Stimulated activated naive CD8-positive, alpha-beta T cell treated with anti-CD3 and anti-CD28 coated beads, Interleukin-15, Interleukin-2, amounts not matched to agents 100 U/mL and 50 U/mL, for 24 hours (primary cell): ENCODE measurements around the gene LPAR1.

ENCODE experiments used
- ATAC-seq: fragments of 150-1000 bp; cut with Tn5 transposase; one replicate; pipeline ENCODE4 v1.10.0; 2021
- DNase-seq: peaks from one replicate; pipeline ENCODE4 v3.0.0; 2021

The LPAR1 gene

DNA sequence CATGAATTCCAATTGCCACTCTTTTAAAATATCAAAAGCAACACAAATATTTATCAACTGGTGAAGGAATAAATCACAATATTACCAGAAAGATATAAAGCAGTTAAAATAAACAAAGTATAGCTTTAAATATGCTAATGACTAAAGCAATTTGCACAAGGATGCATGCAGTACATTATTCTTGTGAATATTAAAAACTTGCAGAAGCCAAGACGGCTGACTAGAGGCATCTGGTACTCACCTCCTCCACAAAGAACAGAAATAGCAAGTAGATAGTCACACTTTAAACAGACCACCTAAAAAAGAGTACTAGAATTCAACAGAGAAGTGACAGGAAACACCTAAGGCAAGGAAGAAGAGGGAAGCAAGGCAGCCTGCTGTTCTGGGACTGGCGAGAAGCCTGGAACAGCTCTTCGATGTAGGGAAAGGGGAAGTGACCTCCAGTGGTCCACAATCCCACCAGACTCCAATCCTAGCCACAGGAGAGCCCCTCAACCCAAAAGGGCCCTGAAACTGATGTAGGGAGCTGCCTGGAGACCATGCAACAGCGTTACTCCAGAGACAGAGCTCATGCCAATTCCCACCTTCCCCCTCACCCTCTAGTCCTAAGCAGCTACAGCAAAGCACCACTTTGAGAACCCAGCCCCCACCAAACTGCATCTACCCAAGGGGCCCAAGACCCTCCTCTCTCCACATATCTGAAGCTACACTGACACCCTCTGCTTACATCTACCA lies 86.3 kb downstream of the LPAR1 start:
- no peak for ATAC-seq

DNA sequence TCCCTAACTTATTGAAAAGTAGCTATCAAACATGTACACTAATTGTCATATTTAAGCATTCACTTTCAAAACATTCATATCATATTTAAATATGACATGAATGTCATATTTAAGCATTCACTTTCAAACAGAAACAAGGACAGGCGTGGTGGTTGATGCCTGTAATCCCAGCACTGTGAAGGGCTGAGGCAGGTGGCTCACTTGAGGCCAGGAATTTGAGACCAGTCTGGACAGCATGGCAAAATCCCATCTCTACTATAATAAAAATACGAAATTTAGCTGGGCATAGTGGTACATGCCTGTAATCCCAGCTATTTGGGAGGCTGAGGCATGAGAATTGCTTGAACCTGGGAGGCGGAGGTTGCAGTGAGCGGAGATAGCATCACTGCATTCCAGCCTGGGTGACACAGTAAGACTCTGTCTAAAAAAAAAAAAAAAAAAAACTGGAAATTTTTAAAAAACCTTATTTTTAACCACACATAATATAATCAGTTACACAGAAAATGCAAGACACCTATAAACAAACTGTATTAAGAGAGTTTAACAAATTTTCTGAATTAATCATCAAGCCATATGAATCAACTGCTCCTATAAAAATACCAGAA lies 88.1 kb downstream of the LPAR1 start:
- DNase-seq: no peak
- ATAC-seq: no peak

More for the DNA sequence above, 86.3 kb downstream of the LPAR1 start:
- DNase-seq: no peak

GRCh38 chr9:110949081-110949480 lies 89.2 kb downstream of the LPAR1 start:
- ATAC-seq: no peak
- DNase-seq: no peak

DNA sequence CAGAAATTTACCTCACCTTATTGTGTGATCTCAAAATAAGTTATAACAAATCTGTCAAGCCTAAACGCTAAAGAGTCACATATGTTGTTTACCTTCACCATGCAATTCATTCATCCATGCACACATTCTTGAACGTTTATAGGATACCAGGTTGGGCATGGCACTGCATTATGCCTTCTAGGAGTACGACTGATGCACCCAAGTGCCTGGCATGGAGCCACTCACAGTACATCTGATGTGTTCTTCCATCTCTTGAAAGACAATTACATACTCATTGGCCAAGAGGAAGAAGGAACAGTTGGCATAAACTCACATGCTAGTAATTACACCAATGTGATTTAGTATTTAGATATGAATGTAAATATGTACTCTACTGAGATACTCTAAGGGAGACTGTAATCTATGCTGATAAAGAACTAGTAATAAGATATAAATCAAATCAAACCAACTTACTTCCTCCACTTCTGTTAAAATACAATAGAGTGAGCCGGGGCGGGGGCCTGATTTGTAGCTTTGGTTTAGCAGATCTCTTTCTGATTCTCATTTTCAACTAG lies 90.7 kb downstream of the LPAR1 start:
- DNase-seq: no peak
- no peak for ATAC-seq

DNA sequence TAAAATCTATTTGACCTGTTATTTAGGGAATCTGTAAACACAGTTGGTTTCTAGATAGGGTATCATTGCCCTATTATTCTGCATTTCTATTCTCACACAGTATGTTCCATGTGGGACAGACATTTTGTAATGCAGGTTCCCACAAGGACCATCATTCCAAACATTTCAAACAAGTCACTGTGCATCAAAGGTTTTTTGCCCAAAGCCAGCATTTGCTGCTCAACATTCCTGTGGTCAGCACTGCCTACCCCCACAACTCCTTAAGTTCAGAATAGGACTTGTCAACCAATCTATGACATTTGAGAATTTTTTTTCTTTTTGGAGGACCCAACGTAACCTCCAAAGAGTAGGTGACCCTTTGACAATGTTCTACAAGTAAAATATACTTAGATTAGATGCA lies 95.7 kb downstream of the LPAR1 start:
- no peak for ATAC-seq
- DNase-seq: no peak

GRCh38 chr9:110940951-110941557 lies 97.2 kb downstream of the LPAR1 start:
- no peak for ATAC-seq

DNA sequence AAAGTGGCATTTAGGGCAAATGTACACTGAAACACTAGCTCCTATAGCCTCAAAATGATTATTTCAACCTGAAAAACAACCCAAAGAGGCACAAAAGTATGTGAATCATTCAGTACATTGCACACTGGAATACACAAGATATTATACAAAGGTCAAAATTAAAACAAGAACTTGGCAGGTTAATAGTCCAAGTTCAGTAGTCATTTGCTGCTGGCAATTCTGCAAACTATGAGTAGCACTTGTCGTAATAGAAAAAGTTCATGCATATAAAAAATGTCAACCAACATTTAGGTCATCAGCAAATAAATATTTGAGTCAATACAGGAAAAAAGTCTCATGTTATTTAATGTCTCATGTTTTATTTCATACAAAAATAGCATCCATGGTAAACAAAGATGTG lies 98.7 kb downstream of the LPAR1 start:
- no peak for ATAC-seq

More at GRCh38 chr9:110940951-110941557, 97.2 kb downstream of the LPAR1 start:
- DNase-seq: no peak

GRCh38 chr9:110939047-110939446 lies 99.2 kb downstream of the LPAR1 start:
- DNase-seq (no peak), ATAC-seq (no peak)

More for the DNA sequence above, 98.7 kb downstream of the LPAR1 start:
- DNase-seq: no peak

DNA sequence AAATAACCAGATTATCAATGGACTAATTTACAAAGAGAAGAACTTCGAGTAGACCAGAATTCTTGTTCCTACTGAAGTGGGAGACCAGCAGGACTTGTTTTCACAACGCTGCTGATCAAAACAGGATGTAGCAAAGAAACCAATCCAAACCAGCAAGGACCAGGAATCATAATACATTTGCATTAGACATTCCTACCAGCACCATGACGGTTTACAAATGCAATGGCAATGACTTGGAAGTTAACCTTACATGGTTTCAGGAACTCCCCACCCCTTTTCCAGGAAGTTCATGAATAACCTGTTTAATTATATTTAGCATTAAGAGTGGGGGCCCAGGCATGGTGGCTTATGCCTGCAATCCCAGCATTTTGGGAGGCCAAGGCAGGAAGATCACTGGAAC lies 100.0 kb downstream of the LPAR1 start:
- DNase-seq (no peak), ATAC-seq (no peak)

DNA sequence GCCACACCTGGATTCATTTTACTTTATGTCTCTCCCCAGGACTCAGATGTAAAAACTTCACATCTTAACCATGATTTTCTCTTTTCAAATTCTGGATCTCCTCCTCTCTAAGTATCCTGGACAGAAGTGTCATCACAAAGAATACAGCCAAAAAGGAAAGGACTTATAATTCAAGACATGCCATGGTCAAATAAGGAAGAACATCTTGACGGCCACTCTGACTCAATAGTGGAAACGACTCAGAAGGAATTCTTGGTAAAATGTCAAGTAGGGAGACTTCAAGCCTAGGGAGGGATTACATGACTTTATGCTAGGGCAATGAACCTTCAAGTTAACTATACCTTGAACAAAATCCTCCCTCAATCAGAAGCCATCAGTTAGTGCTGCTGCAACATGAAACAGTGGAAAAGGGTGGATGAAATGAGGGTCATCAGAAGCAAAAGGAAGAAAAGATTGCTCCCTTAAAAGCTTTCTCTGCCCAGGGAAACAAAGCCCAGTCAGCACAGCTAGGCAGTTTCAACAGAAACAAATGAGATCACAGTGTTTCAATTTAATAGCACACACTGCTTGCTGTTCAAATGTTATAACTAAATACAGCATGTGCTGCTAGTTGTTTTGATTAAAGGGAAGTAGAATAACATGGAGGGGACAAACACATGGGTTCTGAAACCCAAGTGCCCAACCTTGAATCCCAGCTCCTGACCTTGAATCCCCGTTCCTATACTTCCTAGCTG lies 101.4 kb downstream of the LPAR1 start:
- ATAC-seq: no peak

DNA sequence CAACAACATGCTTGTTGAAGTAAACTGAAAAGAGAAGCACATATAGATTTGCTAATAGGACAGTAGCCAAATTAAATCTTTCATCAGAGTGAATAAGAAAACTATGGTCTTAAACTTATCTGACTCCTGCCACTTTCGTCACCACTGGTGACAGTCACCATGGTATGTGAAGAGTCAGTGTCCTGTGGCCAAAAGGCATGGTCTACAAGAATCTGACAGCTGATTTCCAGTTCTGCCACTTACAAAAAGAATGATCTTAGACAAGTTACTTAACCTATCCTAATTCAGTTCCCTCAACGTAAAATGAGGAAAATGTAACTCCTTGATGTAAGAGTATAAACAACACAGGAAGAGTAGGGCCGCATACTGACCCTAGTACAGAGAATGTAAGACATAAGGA lies 102.0 kb downstream of the LPAR1 start:
- ATAC-seq (no peak), DNase-seq (no peak)

More for the DNA sequence above, 101.4 kb downstream of the LPAR1 start:
- DNase-seq: no peak

DNA sequence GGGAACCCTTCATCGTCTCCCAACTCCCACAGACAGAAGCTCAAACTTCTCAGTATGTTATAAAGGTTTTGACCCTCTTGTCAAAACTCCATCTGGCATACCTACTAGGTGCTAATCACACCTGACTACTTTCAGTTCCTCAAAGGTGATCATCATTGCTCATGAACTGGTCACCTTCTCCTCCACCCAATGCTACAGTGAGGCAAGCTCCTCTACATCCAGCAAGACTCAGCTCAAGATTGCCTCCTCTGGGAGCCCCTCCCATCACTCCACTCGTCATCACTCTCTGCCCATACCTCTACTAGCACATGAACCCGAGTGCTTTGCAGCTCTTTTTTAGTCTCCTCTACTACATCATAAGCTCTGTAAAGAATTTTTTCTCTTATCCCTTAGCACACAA lies 102.4 kb downstream of the LPAR1 start:
- DNase-seq: no peak
- ATAC-seq: no peak

DNA sequence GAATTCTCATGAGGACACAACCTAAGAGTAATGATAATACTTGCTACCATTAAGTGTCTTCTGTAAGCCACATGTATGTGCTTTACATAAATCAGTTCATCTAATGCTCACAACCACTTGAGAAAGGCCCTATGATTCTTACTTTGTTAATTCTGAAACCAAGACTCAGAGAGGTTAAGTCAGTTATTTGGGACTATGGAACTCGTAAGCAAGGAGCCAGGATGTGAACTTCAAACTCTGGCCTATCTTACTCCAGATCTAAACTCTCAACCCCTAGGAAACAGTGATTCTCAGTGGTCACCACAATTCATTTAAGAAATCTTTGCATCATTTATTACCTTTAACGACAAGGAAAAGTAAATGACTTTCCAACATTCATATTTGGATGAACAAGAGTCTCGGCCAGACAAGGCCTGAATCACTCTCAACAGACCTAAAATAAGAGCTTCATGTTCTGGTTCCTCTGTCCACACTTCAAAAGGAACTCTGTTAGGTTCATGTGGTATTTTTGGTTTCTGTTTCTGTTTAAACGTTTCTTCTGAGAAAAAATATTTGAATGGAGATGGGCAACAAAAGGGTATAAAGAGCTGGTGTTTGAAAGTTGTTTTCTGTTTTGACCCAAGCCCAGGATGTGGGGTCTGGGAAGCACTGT lies 104.8 kb downstream of the LPAR1 start:
- DNase-seq: no peak

GRCh38 chr9:110932863-110933262 lies 105.4 kb downstream of the LPAR1 start:
- ATAC-seq: no peak
- no peak for DNase-seq

More for the DNA sequence above, 104.8 kb downstream of the LPAR1 start:
- no peak for ATAC-seq

GRCh38 chr9:110928599-110928998 lies 109.7 kb downstream of the LPAR1 start:
- ATAC-seq (no peak), DNase-seq (no peak)

DNA sequence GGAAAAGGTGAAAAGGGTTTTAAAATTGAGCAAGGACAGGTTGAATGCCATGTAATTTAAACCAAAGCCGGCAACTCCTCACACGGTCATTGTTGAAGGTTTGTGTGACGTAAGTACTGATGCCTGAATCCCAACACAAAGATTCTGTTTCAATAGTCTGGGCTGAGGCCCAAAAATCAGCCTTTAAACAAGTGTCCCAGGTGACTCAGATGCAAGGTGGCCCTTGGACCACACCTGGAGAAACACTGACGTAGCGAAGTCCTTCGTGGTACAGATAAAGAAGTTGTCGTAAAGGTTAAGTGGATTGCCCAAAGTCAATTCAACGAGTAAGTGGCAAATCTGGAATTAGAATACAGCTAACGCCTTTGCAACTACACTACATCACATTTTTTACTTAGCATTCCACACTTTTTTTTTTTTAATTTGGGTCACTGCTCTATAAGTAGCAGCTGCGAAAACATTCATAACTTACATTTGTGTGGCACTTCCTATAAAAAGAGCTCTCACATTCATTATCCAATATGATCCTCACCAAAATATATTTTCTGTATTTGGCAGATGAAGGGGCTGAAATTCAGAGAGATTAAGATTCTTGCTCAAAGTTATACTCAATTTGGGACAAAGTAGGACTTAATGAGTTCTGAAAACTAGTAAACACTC lies 111.3 kb downstream of the LPAR1 start:
- ATAC-seq (no peak), DNase-seq (no peak)

- DNase-seq (no peak), ATAC-seq (no peak)
These were observed 114.7 kb downstream of the LPAR1 start for GRCh38 chr9:110923601-110924000.

DNA sequence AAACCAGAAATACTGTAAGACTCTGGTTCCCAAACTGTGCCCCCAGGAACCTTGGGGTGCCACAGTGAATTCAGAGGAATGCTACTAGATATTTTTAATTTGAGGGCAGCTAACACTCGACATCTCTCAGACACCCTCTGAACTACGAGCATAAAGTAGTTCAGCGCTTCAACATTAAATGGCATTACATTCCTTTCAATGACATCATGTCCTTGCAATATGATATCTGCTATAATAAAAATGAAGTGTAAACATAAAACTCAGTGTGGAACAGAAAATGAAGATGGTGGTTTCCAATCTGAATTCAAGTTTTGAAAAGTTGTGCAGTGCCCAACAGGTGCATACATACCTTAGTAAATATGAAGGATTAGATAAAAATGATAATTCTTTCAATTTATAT lies 116.1 kb downstream of the LPAR1 start:
- DNase-seq: no peak
- ATAC-seq: no peak

- DNase-seq: no peak
- no peak for ATAC-seq
These were observed 116.6 kb downstream of the LPAR1 start for GRCh38 chr9:110921705-110922104.

DNA sequence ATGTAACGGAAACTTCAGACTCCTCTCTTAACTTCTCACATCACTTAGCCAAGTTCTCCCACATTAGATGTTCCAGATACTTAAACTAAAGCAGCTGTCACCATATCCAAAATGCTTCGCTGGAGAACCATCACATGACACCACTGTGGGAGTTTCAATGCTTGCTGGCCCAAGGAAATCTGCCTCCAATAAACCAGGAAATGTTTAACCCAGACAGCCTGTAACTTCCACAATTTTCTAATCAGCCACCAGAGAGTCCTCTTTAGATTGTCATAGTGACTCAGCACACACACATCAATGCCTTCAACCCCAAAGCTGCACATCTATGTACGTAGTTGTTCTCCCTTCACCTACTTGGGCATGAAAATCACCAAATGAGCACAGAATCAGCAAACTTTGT lies 118.7 kb downstream of the LPAR1 start:
- no peak for DNase-seq

GRCh38 chr9:110919050-110919435 lies 119.2 kb downstream of the LPAR1 start:
- DNase-seq: no peak
- ATAC-seq: no peak

More for the DNA sequence above, 118.7 kb downstream of the LPAR1 start:
- no peak for ATAC-seq
